Glomerular visceral epithelial cell (primary cell): ENCODE data around the gene TMEM271.

Experiments
- DNase-seq: peaks from one replicate; pipeline ENCODE4 v3.0.0-alpha.2; 2016; ENCODE audit errors: extremely low spot score

TMEM271 gene

GRCh38 chr4:576245-576821, at the start of gene TMEM271:
Gene TMEM271, minus strand, starts transcription at chr4:576295. Its CDS starts 233 bp downstream, at chr4:576062.
- DNase-seq, result no peak

GRCh38 chr4:625631-626161, 49.6 kb upstream of the TMEM271 start:
- no peak for DNase-seq

- peak; percentile 86 for DNase-seq
Observed at GRCh38 chr4:624705-625590, 48.9 kb upstream of the TMEM271 start, which contains the start of gene PDE6B. Gene PDE6B, plus strand, starts transcription at chr4:625573. Its CDS starts 54 bp downstream, at chr4:625627.

GRCh38 chr4:623914-624566, 47.9 kb upstream of the TMEM271 start:
- DNase-seq, result no peak

GRCh38 chr4:622996-623913, 47.2 kb upstream of the TMEM271 start:
- DNase-seq, result no peak

- no peak for DNase-seq
Observed at GRCh38 chr4:622071-622995, 46.2 kb upstream of the TMEM271 start.

- DNase-seq, result no peak
Observed at GRCh38 chr4:621296-622070, 45.4 kb upstream of the TMEM271 start.

- no peak for DNase-seq
Observed at GRCh38 chr4:620851-621261, 44.8 kb upstream of the TMEM271 start.

GRCh38 chr4:620201-620600, 44.1 kb upstream of the TMEM271 start:
- no peak for DNase-seq

GRCh38 chr4:617644-618641, 41.8 kb upstream of the TMEM271 start:
- no peak for DNase-seq

- no peak for DNase-seq
Observed at GRCh38 chr4:616911-617643, 41.0 kb upstream of the TMEM271 start.

GRCh38 chr4:616091-616490, 40.0 kb upstream of the TMEM271 start:
- no peak for DNase-seq

- DNase-seq, result no peak
Observed at GRCh38 chr4:613126-613525, 37.0 kb upstream of the TMEM271 start.

- DNase-seq, result no peak
Observed at GRCh38 chr4:612749-613125, 36.6 kb upstream of the TMEM271 start.

GRCh38 chr4:612052-612748, 36.1 kb upstream of the TMEM271 start:
- DNase-seq, result no peak

GRCh38 chr4:610411-611261, 34.5 kb upstream of the TMEM271 start:
- peak; percentile 7 for DNase-seq
